Panc1 (cell line): ENCODE data around the gene CCSER2. TPM values are rescaled to one million over a fixed set of nuclear protein-coding genes. Genes with fewer than 3 reads are reported as not detected.

Experiments used
- ATAC-seq: fragments of 200-7000 bp; cut with Tn5 transposase; 2 replicates; pipeline ENCODE4 v1.9.1; 2020; ENCODE audit warnings: mild to moderate bottlenecking, moderate library complexity
- BruUV-seq: library from RNA; stranded (reverse); fragments of 400-500 nt; replicated peaks from 2 replicates; lab custom pipeline; 2021; lab: Mats Ljungman, UMichigan
- CTCF ChIA-PET: fragments of 300-600 bp; sonication (Branson Sonifier 250); formaldehyde crosslinking; loops from one replicate; lab custom pipeline; 2022; ENCODE audit warnings: antibody characterized with exemption; lab: Charles Lee
- POLR2A ChIA-PET: fragments of 300-600 bp; sonication (Branson Sonifier 250); formaldehyde crosslinking; loops from one replicate; lab custom pipeline; 2022; ENCODE audit warnings: antibody characterized with exemption; lab: Charles Lee
- DNase-seq: peaks from one replicate; pipeline ENCODE4 v3.0.0-alpha.2; 2010; ENCODE audit warnings: low read depth, low spot score
- H3K27ac ChIP-seq: 2 replicates; pipeline ENCODE4 v1.5.1; 2011; ENCODE audit warnings: mild to moderate bottlenecking, low read length, inconsistent platforms
- H3K27me3 ChIP-seq: fragments of 200-500 bp; sonication (Bioruptor generic); 2 replicates; pipeline ENCODE4 v1.6.0; 2014; ENCODE audit warnings: low read length, inconsistent platforms; ENCODE audit not compliant: control insufficient read depth, insufficient read depth
- H3K36me3 ChIP-seq: fragments of 200-500 bp; sonication (Bioruptor generic); 2 replicates; pipeline ENCODE4 v1.5.1; 2014; ENCODE audit warnings: inconsistent platforms, mild to moderate bottlenecking, low read length, moderate library complexity; ENCODE audit not compliant: control insufficient read depth, insufficient read depth
- H3K4me1 ChIP-seq: 2 replicates; pipeline ENCODE4 v1.5.1; 2011; ENCODE audit warnings: inconsistent platforms, mild to moderate bottlenecking, low read length, moderate library complexity; ENCODE audit not compliant: control insufficient read depth, insufficient read depth
- H3K4me3 ChIP-seq, 2 experiments: 2 replicates each; pipeline ENCODE4 v1.5.1; 2011 to 2012; ENCODE audit warnings: low read depth in 2 of 2, low read length in 2 of 2, mild to moderate bottlenecking in 2 of 2, inconsistent platforms in 1 of 2, moderate library complexity in 1 of 2
- H3K9me3 ChIP-seq: fragments of 200-500 bp; sonication (Bioruptor generic); 2 replicates; pipeline ENCODE4 v1.5.1; 2014; ENCODE audit warnings: low read depth, mild to moderate bottlenecking, inconsistent platforms, low read length, moderate library complexity; ENCODE audit not compliant: control insufficient read depth, insufficient read depth
- POLR2AphosphoS5 ChIP-seq: IDR thresholded peaks from 2 replicates; pipeline ENCODE4 v1.6.1; 2012; ENCODE audit warnings: mild to moderate bottlenecking, low read depth, low read length, moderate library complexity
- SIN3A ChIP-seq: IDR thresholded peaks from 2 replicates; pipeline ENCODE4 v1.6.1; 2012; ENCODE audit warnings: low read depth, mild to moderate bottlenecking, low read length, moderate library complexity, borderline replicate concordance; ENCODE audit not compliant: insufficient read depth
- TCF7L2 ChIP-seq: IDR thresholded peaks from 2 replicates; pipeline ENCODE4 v1.6.1; 2011; ENCODE audit warnings: mild to moderate bottlenecking, low read depth, low read length, inconsistent platforms
- in situ Hi-C: cut with HindIII; loops from 2 replicates; pipeline ENCODE4 v1.10.0; 2016; ENCODE audit warnings: low sequenced_read_pairs, low pct_unique_long_range_greater_than_20kb
- intact Hi-C: fragments of 100-400 bp; cut with micrococcal nuclease; formaldehyde crosslinking; loops from one replicate; pipeline ENCODE4 v1.10.0; 2022; ENCODE audit not compliant: unreplicated experiment
- total RNA-seq: library from RNA; stranded (reverse); gene quantifications from one replicate; pipeline ENCODE4 v1.2.1, GENCODE V29; 2021; ENCODE audit not compliant: unreplicated experiment
- TF ChIP-seq, protein P1 (sequence below), 2 experiments: IDR thresholded peaks; 2 replicates each; pipeline ENCODE4 v1.6.1; 2011 to 2012; ENCODE audit warnings: low read depth in 2 of 2, control low read depth in 1 of 2, low read length in 1 of 2, mild to moderate bottlenecking in 1 of 2, moderate library complexity in 1 of 2; ENCODE audit not compliant: insufficient read depth in 1 of 2
- TF ChIP-seq, protein P2 (sequence below): fragments of 450-650 bp; IDR thresholded peaks from 2 replicates; pipeline ENCODE4 v1.5.1; 2017; ENCODE audit warnings: mild to moderate bottlenecking

CCSER2 gene
- total RNA-seq, 1 experiment from 2014 or later: 63.7 TPM

DNA sequence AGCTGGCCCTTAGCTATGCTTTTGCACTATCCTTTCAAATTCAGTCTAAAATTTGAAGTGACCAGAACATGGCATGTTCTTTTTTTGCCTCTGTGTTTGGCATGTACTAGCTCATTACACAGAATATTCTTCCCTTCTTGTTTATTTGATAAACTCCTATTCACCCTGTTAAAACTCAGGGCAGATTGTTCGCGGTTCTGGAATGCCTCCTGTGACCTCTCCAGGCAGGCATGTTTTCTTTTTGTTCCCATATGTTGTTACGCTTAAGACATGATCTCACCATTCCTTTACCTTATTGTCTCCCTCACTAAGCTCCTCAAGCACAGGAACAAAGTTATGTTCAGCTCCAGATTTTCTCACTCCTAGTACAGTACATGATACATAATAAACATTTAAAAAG, 181.7 kb downstream of the CCSER2 start:
- TF ChIP-seq, protein P1, sequence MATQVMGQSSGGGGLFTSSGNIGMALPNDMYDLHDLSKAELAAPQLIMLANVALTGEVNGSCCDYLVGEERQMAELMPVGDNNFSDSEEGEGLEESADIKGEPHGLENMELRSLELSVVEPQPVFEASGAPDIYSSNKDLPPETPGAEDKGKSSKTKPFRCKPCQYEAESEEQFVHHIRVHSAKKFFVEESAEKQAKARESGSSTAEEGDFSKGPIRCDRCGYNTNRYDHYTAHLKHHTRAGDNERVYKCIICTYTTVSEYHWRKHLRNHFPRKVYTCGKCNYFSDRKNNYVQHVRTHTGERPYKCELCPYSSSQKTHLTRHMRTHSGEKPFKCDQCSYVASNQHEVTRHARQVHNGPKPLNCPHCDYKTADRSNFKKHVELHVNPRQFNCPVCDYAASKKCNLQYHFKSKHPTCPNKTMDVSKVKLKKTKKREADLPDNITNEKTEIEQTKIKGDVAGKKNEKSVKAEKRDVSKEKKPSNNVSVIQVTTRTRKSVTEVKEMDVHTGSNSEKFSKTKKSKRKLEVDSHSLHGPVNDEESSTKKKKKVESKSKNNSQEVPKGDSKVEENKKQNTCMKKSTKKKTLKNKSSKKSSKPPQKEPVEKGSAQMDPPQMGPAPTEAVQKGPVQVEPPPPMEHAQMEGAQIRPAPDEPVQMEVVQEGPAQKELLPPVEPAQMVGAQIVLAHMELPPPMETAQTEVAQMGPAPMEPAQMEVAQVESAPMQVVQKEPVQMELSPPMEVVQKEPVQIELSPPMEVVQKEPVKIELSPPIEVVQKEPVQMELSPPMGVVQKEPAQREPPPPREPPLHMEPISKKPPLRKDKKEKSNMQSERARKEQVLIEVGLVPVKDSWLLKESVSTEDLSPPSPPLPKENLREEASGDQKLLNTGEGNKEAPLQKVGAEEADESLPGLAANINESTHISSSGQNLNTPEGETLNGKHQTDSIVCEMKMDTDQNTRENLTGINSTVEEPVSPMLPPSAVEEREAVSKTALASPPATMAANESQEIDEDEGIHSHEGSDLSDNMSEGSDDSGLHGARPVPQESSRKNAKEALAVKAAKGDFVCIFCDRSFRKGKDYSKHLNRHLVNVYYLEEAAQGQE (IDR thresholded peaks at IDR 0.05; ENCODE audit: insufficient read depth in 1 of 2, low read depth in 2 of 2, low read length in 1 of 2): no peak
- TF ChIP-seq SIN3A: no peak
- no peak for TF ChIP-seq TCF7L2
- TF ChIP-seq, protein P2, sequence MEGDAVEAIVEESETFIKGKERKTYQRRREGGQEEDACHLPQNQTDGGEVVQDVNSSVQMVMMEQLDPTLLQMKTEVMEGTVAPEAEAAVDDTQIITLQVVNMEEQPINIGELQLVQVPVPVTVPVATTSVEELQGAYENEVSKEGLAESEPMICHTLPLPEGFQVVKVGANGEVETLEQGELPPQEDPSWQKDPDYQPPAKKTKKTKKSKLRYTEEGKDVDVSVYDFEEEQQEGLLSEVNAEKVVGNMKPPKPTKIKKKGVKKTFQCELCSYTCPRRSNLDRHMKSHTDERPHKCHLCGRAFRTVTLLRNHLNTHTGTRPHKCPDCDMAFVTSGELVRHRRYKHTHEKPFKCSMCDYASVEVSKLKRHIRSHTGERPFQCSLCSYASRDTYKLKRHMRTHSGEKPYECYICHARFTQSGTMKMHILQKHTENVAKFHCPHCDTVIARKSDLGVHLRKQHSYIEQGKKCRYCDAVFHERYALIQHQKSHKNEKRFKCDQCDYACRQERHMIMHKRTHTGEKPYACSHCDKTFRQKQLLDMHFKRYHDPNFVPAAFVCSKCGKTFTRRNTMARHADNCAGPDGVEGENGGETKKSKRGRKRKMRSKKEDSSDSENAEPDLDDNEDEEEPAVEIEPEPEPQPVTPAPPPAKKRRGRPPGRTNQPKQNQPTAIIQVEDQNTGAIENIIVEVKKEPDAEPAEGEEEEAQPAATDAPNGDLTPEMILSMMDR: no peak
- no peak for TF ChIP-seq POLR2AphosphoS5
- ChIA-PET POLR2A (interaction anchor here (0.7 kb wide), 1 partner anchor 365 kb away, joined by 3 read pairs; no protein-coding TSS in a partner anchor), CTCF (no interaction called here)
- no peak overlapping the region for H3K4me3 ChIP-seq
- BruUV-seq: no TSS peak
- 0 out of 2 replicates have a peak, but pooled peaks cover 6% of the 10 kb centered on the region for H3K36me3 ChIP-seq
- no peaks in the 10 kb centered on the region for H3K9me3 ChIP-seq
- no peak for ATAC-seq
- H3K4me1 ChIP-seq: no peaks in the 10 kb centered on the region
- H3K27me3 ChIP-seq: no peaks in the 10 kb centered on the region
- no peak overlapping the region for H3K27ac ChIP-seq
- intact Hi-C loops: no loop called here
- in situ Hi-C loops: no loop called here
- no peak for DNase-seq

DNA sequence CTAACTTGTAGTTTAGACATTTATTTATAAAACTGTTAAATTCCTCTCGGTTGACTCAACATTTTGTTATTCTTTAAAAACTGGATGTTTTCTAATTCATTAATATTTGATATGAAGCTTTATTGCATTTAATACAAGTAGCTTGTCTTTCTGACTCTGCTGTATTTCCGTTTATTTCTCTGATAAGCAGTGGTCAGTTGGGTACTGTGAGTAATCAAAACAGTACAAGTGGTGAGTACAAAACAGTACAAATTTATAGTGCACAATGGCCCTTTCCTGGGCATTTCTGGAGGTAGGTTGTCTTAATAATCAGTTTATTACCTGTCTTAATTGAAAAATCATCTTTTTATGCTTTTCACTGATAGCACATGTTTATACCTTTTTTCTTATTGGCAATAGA, 182.7 kb downstream of the CCSER2 start:
- in situ Hi-C loops (no loop called here), intact Hi-C loops (no loop called here)
- no peak for TF ChIP-seq SIN3A
- BruUV-seq: no TSS peak
- Histone ChIP-seq H3K4me3 (no peak overlapping the region), H3K27ac (no peak overlapping the region), H3K27me3 (no peaks in the 10 kb centered on the region), H3K36me3 (0 out of 2 replicates have a peak, but pooled peaks cover 6% of the 10 kb centered on the region), H3K4me1 (no peaks in the 10 kb centered on the region), H3K9me3 (no peaks in the 10 kb centered on the region)
- no peak for DNase-seq
- POLR2A ChIA-PET: no interaction called here
- ATAC-seq: no peak
- CTCF ChIA-PET: no interaction called here

DNA sequence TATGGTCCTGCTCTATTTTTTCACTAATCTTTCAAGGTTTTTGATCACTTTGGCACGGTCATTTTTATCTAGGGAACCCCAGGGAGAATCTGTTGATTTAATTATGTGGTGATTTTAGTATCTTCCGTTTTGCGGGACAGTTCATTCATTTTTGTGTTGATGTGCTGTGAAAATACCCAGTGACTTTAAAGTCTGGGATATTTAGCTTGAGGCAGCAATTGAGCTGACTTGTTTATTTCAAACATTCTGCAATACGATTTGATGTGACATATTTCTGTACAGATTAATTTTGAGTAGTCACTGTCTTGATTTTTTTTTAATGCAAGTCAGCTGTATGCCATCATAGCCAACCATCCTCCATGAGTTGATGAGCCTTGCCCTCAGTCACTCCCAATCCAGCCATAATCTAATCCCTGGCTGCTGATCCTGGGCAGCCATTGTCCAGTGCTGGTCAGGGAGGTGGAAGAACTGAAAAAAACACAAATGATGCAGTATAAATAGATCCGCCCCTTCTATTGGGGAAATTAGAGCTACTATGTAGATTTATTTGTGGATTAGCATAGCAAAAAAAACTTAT, 183.4 kb downstream of the CCSER2 start:
- CTCF ChIA-PET: no interaction called here
- in situ Hi-C loops: no loop called here
- intact Hi-C loops: no loop called here
- ATAC-seq (no peak), DNase-seq (no peak)
- Histone ChIP-seq H3K27ac (no peak overlapping the region), H3K27me3 (no peaks in the 10 kb centered on the region), H3K9me3 (no peaks in the 10 kb centered on the region), H3K4me3 (no peak overlapping the region), H3K36me3 (0 out of 2 replicates have a peak, but pooled peaks cover 6% of the 10 kb centered on the region), H3K4me1 (no peaks in the 10 kb centered on the region)
- no TSS peak for BruUV-seq
- TF ChIP-seq POLR2AphosphoS5: no peak
- TF ChIP-seq, protein P2: no peak
- POLR2A ChIA-PET: no interaction called here
